A549 (cell line): ENCODE measurements around the gene ZWILCH. TPM values are rescaled to one million over a fixed set of nuclear protein-coding genes. Genes with fewer than 3 reads are reported as not detected.

ENCODE experiments used
- ATAC-seq, 2 experiments: fragments of 200-7000 bp in 1 of 2; fragments of >200 bp in 1 of 2; cut with Nextera tagmentation in 1 of 2; cut with Tn5 transposase in 1 of 2; 3 replicates each; pipeline versions ENCODE4 v1.8.0 to v1.9.1; 2018 to 2020; ENCODE audit warnings: mild to moderate bottlenecking in 1 of 2, moderate library complexity in 1 of 2
- CTCF ChIA-PET: fragments of 300-600 bp; sonication (Branson Sonifier 250); formaldehyde crosslinking; extraction: SDS; loops from one replicate; lab custom pipeline; 2021; ENCODE audit warnings: antibody characterized with exemption, inconsistent platforms; lab: Yijun Ruan, JAX
- POLR2A ChIA-PET: fragments of 350-600 bp; formaldehyde crosslinking; extraction: SDS; loops from one replicate; lab custom pipeline; 2021; ENCODE audit warnings: antibody characterized with exemption, inconsistent platforms; lab: Yijun Ruan, JAX
- DNase-seq, 2 experiments: peaks; one replicate each; pipeline versions ENCODE4 v3.0.0 to v3.0.0-alpha.2; 2011 to 2016; ENCODE audit warnings: low read depth in 1 of 2, low spot score in 1 of 2
- FAIRE-seq: peaks from 2 replicates; lab custom pipeline; 2011; peaks lifted over from hg19 to GRCh38; lab: Jason Lieb, UNC
- H3K27ac ChIP-seq, 2 experiments: fragments of >200 bp; sonication (Bioruptor Twin); formaldehyde crosslinking; 3 replicates each; pipeline ENCODE4 v1.5.1; 2016 to 2017
- H3K4me1 ChIP-seq: fragments of >200 bp; sonication (Bioruptor Twin); formaldehyde crosslinking; 3 replicates; pipeline ENCODE4 v1.6.1; 2016
- H3K4me2 ChIP-seq: fragments of >200 bp; sonication (Bioruptor Twin); formaldehyde crosslinking; 3 replicates; pipeline ENCODE4 v1.6.1; 2016
- H3K4me3 ChIP-seq: fragments of >200 bp; sonication (Bioruptor Twin); formaldehyde crosslinking; 3 replicates; pipeline ENCODE4 v1.5.1; 2016
- H3K9me3 ChIP-seq: fragments of >200 bp; sonication (Bioruptor Twin); formaldehyde crosslinking; 3 replicates; pipeline ENCODE4 v1.6.1; 2016
- BHLHE40 ChIP-seq: IDR thresholded peaks from 2 replicates; pipeline ENCODE4 v1.6.1; 2012; ENCODE audit warnings: low read depth, low read length, inconsistent platforms
- CBX2 ChIP-seq: fragments of 200-600 bp; sonication (generic); IDR thresholded peaks from 2 replicates; pipeline ENCODE4 v1.6.1; 2016; ENCODE audit warnings: low read depth, mild to moderate bottlenecking, borderline replicate concordance
- CEBPB ChIP-seq, 2 experiments: fragments of >200 bp in 1 of 2; sonication (Bioruptor Twin) in 1 of 2; formaldehyde crosslinking in 1 of 2; IDR thresholded peaks; 2 replicates each; pipeline ENCODE4 v1.6.1; 2012 to 2016
- CHD2 ChIP-seq: fragments of 150-350 bp; IDR thresholded peaks from 2 replicates; pipeline ENCODE4 v1.6.1; 2014; ENCODE audit warnings: low read length; ENCODE audit not compliant: partially characterized antibody
- CHD4 ChIP-seq: fragments of 200-600 bp; sonication (generic); IDR thresholded peaks from 2 replicates; pipeline ENCODE4 v1.6.1; 2016; ENCODE audit warnings: antibody characterized with exemption, mild to moderate bottlenecking, borderline replicate concordance
- ESRRA ChIP-seq: fragments of 150-350 bp; IDR thresholded peaks from 2 replicates; pipeline ENCODE4 v1.6.1; 2014; ENCODE audit warnings: mild to moderate bottlenecking, low read length, borderline replicate concordance
- FOSB ChIP-seq: fragments of 250-450 bp; sonication (Bioruptor Pico); IDR thresholded peaks from 2 replicates; pipeline ENCODE4 v1.5.0; 2020; ENCODE audit warnings: mild to moderate bottlenecking, moderate library complexity
- FOSL2 ChIP-seq, 2 experiments: fragments of 450-650 bp in 1 of 2; fragments of >200 bp in 1 of 2; sonication (Bioruptor Twin) in 1 of 2; formaldehyde crosslinking; IDR thresholded peaks; 2 replicates each; pipeline versions ENCODE4 v1.5.0 to v1.6.1; 2016 to 2020; ENCODE audit warnings: mild to moderate bottlenecking in 1 of 2, moderate library complexity in 1 of 2
- HDAC2 ChIP-seq: fragments of 200-600 bp; sonication (generic); IDR thresholded peaks from 2 replicates; pipeline ENCODE4 v1.6.1; 2016
- HOXB5 ChIP-seq: fragments of 250-450 bp; sonication (Bioruptor Pico); IDR thresholded peaks from 2 replicates; pipeline ENCODE4 v1.5.0; 2020; ENCODE audit warnings: mild to moderate bottlenecking, moderate library complexity
- JUN ChIP-seq, 2 experiments: fragments of >200 bp; sonication (Bioruptor Twin); formaldehyde crosslinking; IDR thresholded peaks; 2 replicates in 1 of 2; 3 replicates in 1 of 2; pipeline ENCODE4 v1.6.1; 2016 to 2017
- JUNB ChIP-seq: fragments of >200 bp; sonication (Bioruptor Twin); formaldehyde crosslinking; IDR thresholded peaks from 2 replicates; pipeline ENCODE4 v1.6.1; 2016
- MAZ ChIP-seq: fragments of 150-350 bp; IDR thresholded peaks from 2 replicates; pipeline ENCODE4 v1.6.1; 2014; ENCODE audit warnings: antibody characterized with exemption, low read depth, low read length, borderline replicate concordance
- NFE2L2 ChIP-seq: fragments of 150-350 bp; conservative IDR thresholded peaks from 2 replicates; pipeline ENCODE4 v1.6.1; 2014; ENCODE audit warnings: low read length
- NR3C1 ChIP-seq: fragments of >200 bp; sonication (Bioruptor Twin); formaldehyde crosslinking; IDR thresholded peaks from 3 replicates; pipeline ENCODE4 v1.6.1; 2017
- RAD21 ChIP-seq, 2 experiments: fragments of >200 bp in 1 of 2; sonication (Bioruptor Twin) in 1 of 2; formaldehyde crosslinking in 1 of 2; IDR thresholded peaks in 1 of 2; conservative IDR thresholded peaks in 1 of 2; 2 replicates in 1 of 2; 3 replicates in 1 of 2; pipeline ENCODE4 v1.6.1; 2012 to 2018; ENCODE audit warnings: inconsistent platforms in 1 of 2
- RCOR1 ChIP-seq: fragments of 150-350 bp; IDR thresholded peaks from 2 replicates; pipeline ENCODE4 v1.6.1; 2014; ENCODE audit warnings: antibody characterized with exemption, low read length, low read depth
- RNF2 ChIP-seq: fragments of 200-600 bp; sonication (generic); IDR thresholded peaks from 2 replicates; pipeline ENCODE4 v1.6.1; 2016; ENCODE audit warnings: low read depth, mild to moderate bottlenecking, antibody characterized with exemption, moderate library complexity, borderline replicate concordance
- SMC3 ChIP-seq: fragments of >200 bp; sonication (Bioruptor Twin); formaldehyde crosslinking; IDR thresholded peaks from 3 replicates; pipeline ENCODE4 v1.6.1; 2018; ENCODE audit warnings: inconsistent platforms
- SREBF2 ChIP-seq: fragments of 450-650 bp; IDR thresholded peaks from 2 replicates; pipeline ENCODE4 v1.6.1; 2014; ENCODE audit warnings: mild to moderate bottlenecking, moderate library complexity
- ZFP36 ChIP-seq: fragments of 450-650 bp; IDR thresholded peaks from 2 replicates; pipeline ENCODE4 v1.6.1; 2014; ENCODE audit warnings: borderline replicate concordance; ENCODE audit not compliant: partially characterized antibody
- WGBS: methylation state at CpG from one replicate; pipeline ENCODE4 v1.1.6; 2017; ENCODE audit errors: missing lambda C conversion rate; 5-methylcytosine and 5-hydroxymethylcytosine counted together
- polyA plus RNA-seq, 4 experiments: library from polyadenylated mRNA; depleted of rRNA in 3 of 4; stranded (reverse); fragments of >200 nt; fragmentation: RNase III in 1 of 4; extraction: RNeasy Plus Mini Kit Qiagen cat#74134 plus additional on column Dnase treatment in 1 of 4; gene quantifications; 2 replicates in 3 of 4; 3 replicates in 1 of 4; pipeline ENCODE4 v1.2.3, GENCODE V29; 2011 to 2017
- TF ChIP-seq, protein P1 (sequence below): fragments of 250-450 bp; sonication (Bioruptor Pico); IDR thresholded peaks from 2 replicates; pipeline ENCODE4 v1.5.0; 2021; ENCODE audit warnings: mild to moderate bottlenecking, moderate library complexity, borderline replicate concordance
- TF ChIP-seq, protein P2 (sequence below): fragments of >200 bp; sonication (Bioruptor Twin); formaldehyde crosslinking; IDR thresholded peaks from 2 replicates; pipeline ENCODE4 v1.6.1; 2016
- TF ChIP-seq, protein P3 (sequence below): fragments of >200 bp; sonication (Bioruptor Twin); formaldehyde crosslinking; IDR thresholded peaks from 3 replicates; pipeline ENCODE4 v1.5.1; 2016
- TF ChIP-seq, protein P4 (sequence below): IDR thresholded peaks from 2 replicates; pipeline ENCODE4 v1.6.1; 2012

ZWILCH gene
- polyA plus RNA-seq, 2 of the 4 experiments (the other 2 are of a cell fraction): 49.4 to 70.9 TPM

DNA sequence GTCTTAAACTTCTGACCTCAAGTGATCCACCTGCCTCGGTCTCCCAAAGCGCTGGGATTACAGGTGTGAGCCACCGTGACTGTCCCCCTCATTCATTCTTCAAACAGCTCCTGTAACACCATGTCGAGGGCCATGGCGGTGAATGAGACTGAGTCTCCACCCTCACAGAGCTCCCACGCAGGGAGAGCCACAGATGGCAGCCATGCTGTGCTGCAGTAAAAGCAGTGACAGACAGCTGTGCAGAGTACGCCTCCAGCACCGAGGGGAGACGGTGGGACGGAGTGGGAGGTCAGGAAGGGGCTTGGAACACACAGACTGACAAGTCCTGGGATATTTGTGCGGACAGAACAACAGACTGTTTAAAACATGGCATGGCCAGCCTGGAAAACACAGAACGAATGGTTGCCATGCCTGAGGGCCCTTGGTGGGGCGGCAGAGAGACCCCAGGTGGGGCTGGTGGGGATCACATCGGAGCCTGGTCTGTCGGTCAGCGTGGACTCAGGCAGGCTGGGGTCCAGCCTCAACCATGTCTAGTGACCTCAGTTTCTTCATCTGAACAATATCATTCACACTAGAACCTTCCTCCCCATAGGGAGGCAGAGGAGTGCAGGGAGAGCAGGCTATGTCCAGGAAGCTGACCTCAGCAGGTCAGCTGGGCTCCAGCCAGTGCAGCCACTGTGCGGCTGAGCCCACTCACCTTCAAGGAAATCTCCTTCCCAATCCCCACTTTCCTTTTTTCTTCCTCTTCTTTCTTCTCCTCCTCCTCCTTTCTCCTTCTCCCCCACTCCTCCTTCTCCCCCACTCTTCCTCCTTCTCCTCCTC is 81.2 kb downstream of the ZWILCH start (continued):
- TF ChIP-seq, protein P1, sequence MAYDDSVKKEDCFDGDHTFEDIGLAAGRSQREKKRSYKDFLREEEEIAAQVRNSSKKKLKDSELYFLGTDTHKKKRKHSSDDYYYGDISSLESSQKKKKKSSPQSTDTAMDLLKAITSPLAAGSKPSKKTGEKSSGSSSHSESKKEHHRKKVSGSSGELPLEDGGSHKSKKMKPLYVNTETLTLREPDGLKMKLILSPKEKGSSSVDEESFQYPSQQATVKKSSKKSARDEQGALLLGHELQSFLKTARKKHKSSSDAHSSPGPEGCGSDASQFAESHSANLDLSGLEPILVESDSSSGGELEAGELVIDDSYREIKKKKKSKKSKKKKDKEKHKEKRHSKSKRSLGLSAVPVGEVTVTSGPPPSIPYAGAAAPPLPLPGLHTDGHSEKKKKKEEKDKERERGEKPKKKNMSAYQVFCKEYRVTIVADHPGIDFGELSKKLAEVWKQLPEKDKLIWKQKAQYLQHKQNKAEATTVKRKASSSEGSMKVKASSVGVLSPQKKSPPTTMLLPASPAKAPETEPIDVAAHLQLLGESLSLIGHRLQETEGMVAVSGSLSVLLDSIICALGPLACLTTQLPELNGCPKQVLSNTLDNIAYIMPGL (CRISPR knock-in tag): no peak
- TF ChIP-seq FOSB: no peak

DNA sequence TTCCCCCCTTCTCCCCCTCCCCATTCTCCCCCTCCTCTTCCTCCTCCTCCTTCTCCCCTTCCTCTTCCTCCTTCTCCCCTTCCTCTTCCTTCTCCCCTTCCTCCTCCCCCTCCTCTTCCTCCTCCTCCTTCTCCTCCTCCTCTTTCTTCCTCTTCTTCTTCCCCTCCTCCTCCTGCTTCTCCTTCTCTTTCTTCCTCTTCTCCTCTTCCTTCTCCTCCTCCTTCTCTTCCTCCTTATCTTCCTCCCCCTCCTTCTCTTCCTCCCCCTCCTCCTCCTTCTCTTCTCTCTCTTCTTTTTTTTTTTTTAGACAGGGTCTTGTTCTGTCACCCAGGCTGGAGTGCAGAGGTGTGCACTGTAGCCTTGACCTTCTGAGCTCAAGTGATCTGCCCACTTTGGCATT is 81.9 kb downstream of the ZWILCH start:
- FAIRE-seq (no peak), DNase-seq (no peak)
- H3K27ac ChIP-seq: no peak overlapping the region
- POLR2A ChIA-PET: no interaction called here
- H3K4me2 ChIP-seq: no peak overlapping the region
- TF ChIP-seq ESRRA: no peak
- no peak for TF ChIP-seq CHD4
- no peak for TF ChIP-seq CBX2
- TF ChIP-seq, protein P2, sequence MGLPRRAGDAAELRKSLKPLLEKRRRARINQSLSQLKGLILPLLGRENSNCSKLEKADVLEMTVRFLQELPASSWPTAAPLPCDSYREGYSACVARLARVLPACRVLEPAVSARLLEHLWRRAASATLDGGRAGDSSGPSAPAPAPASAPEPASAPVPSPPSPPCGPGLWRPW: no peak
- no peak for TF ChIP-seq CEBPB (IDR thresholded peaks at IDR 0.05)
- no peak for TF ChIP-seq ZFP36
- TF ChIP-seq RCOR1: no peak
- no peak for TF ChIP-seq FOSL2 (IDR thresholded peaks at IDR 0.05)
- TF ChIP-seq FOSL2 (CRISPR knock-in tag; IDR thresholded peaks at IDR 0.05): no peak
- TF ChIP-seq NR3C1: no peak
- TF ChIP-seq, all 56 proteins: peak for 0
- ATAC-seq: no peak
- H3K4me1 ChIP-seq: no peaks in the 10 kb centered on the region
- CTCF ChIA-PET: interaction anchor here (1.0 to 8.1 kb wide), 4 partner anchors 16 to 264 kb away, joined by 3 to 48 read pairs (median 3); partner anchors contain the start of gene LCTL
- no peak overlapping the region for H3K4me3 ChIP-seq
- H3K9me3 ChIP-seq: no peaks in the 10 kb centered on the region

DNA sequence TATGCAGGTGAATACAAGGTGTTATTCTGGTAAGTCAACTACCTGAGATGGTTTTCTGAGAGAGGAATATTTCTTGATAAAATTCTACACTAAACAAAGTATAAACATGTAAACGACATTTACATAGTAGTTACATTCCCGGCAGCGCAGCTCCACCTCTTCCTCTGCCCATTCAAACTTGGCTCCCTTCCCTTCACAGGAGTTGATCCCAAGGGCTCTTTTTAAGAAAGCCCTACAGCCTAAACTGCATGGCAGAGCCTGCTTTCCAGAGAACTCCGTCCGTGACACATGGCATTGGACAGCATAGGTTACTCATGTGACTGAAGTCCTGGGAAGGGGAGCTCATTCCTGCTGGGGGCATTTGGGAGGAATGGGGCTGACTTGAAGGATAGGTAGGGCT is 82.6 kb downstream of the ZWILCH start:
- ATAC-seq: no peak
- CTCF ChIA-PET: interaction anchor here (0.7 to 8.1 kb wide), 8 partner anchors 13 to 264 kb away, joined by 3 to 48 read pairs (median 3); partner anchors contain the start of gene LCTL
- POLR2A ChIA-PET: no interaction called here

DNA sequence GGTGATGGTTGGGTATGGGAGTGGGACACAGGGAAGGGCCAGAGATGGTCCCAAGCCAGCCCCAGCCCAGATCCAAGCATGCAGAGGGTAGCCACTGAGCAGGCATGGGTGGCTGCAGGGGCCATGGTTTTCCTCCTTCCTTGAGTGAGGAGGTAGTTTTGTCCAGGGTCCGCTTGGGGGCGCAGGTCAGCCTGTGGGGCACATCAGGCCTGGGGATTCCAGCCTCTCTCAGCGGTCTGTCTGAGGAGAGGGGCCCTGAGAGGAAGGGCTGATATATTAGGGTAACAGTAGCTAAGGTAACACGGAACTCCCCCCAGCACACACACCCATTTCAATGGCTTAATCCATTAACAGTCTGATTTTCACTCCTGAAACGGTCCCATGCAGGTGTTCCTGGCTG is 83.4 kb downstream of the ZWILCH start:
- no peak for TF ChIP-seq RCOR1
- peak in 1 of 2 experiments; percentile 40; a peak in 2 of 5 replicates for TF ChIP-seq RAD21 (conservative IDR thresholded peaks at IDR 0.05 in 1 of 2, IDR thresholded peaks at IDR 0.05 in 1 of 2)
- TF ChIP-seq MAZ: no peak
- no peak for TF ChIP-seq HOXB5 (CRISPR knock-in tag)
- TF ChIP-seq, protein P3, sequence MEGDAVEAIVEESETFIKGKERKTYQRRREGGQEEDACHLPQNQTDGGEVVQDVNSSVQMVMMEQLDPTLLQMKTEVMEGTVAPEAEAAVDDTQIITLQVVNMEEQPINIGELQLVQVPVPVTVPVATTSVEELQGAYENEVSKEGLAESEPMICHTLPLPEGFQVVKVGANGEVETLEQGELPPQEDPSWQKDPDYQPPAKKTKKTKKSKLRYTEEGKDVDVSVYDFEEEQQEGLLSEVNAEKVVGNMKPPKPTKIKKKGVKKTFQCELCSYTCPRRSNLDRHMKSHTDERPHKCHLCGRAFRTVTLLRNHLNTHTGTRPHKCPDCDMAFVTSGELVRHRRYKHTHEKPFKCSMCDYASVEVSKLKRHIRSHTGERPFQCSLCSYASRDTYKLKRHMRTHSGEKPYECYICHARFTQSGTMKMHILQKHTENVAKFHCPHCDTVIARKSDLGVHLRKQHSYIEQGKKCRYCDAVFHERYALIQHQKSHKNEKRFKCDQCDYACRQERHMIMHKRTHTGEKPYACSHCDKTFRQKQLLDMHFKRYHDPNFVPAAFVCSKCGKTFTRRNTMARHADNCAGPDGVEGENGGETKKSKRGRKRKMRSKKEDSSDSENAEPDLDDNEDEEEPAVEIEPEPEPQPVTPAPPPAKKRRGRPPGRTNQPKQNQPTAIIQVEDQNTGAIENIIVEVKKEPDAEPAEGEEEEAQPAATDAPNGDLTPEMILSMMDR: peak; percentile 18; the same call in 1 of the 3 replicates
- no peak for TF ChIP-seq NR3C1
- TF ChIP-seq, protein P4, sequence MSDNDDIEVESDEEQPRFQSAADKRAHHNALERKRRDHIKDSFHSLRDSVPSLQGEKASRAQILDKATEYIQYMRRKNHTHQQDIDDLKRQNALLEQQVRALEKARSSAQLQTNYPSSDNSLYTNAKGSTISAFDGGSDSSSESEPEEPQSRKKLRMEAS: no peak
- no peak for TF ChIP-seq CBX2
- TF ChIP-seq, protein P1 (CRISPR knock-in tag): no peak
- TF ChIP-seq CHD2: no peak
- TF ChIP-seq JUN (IDR thresholded peaks at IDR 0.05): no peak
- no peak for TF ChIP-seq SMC3
- TF ChIP-seq SREBF2: no peak
- no peak for TF ChIP-seq HDAC2
- ChIA-PET CTCF (interaction anchor here (1.0 to 8.1 kb wide), 7 partner anchors 14 to 263 kb away, joined by 3 to 48 read pairs (median 5); partner anchors contain the start of gene LCTL), POLR2A (no interaction called here)
- 30% methylated on average over 5 of the region's 5 CpGs for WGBS
- no peak overlapping the region for H3K4me3 ChIP-seq
- no peak overlapping the region for H3K27ac ChIP-seq
- no peaks in the 10 kb centered on the region for H3K9me3 ChIP-seq
- no peak overlapping the region for H3K4me2 ChIP-seq
- ATAC-seq (peak; percentile 58 to 79; a peak in 4 of 6 replicates), FAIRE-seq (no peak), DNase-seq (no peak)
- H3K4me1 ChIP-seq: no peaks in the 10 kb centered on the region

More for the DNA sequence above, 82.6 kb downstream of the ZWILCH start:
- H3K4me2 ChIP-seq: no peak overlapping the region
- FAIRE-seq (no peak), DNase-seq (no peak)
- WGBS: 66% methylated on average over 5 of the region's 5 CpGs
- no peaks in the 10 kb centered on the region for H3K4me1 ChIP-seq
- no peak overlapping the region for H3K27ac ChIP-seq
- no peaks in the 10 kb centered on the region for H3K9me3 ChIP-seq
- TF ChIP-seq NFE2L2: no peak
- TF ChIP-seq RNF2: no peak
- no peak for TF ChIP-seq RCOR1
- no peak for TF ChIP-seq BHLHE40
- no peak for TF ChIP-seq JUNB
- H3K4me3 ChIP-seq: no peak overlapping the region
